Body of pancreas (tissue), 4 donors: Measurements from ENCODE around the gene TRMT1.

ENCODE experiments used
- POLR2A ChIP-seq, 3 donors: fragments of 450-650 bp; IDR thresholded peaks; one replicate each; pipeline ENCODE4 v1.6.1; 2016; ENCODE audit warnings: antibody characterized with exemption in 3 of 3, mild to moderate bottlenecking in 2 of 3
- TF ChIP-seq, protein P1 (sequence below), 7 experiments: fragments of 450-650 bp in 4 of 7; fragments of 200-600 bp in 3 of 7; sonication (generic) in 3 of 7; IDR thresholded peaks; one replicate each; pipeline ENCODE4 v1.5.1; 2016 to 2019; ENCODE audit warnings: antibody characterized with exemption in 7 of 7

DNA sequence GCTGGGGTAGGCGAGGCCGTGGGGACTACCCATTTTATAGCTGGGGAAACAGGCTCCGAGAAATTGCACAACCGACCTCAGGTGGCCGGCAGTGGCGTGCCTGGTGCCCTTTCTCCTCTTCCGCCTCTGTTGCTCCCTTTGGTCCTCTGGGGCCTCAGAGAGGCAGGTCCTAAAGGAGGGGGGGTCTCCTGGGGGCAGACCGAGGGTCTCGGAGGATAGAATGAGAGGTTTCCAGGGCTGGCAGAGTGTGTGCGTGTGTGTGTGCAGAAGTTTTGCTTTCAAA, 22.3 kb upstream of the TRMT1 start:
- TF ChIP-seq, protein P1, sequence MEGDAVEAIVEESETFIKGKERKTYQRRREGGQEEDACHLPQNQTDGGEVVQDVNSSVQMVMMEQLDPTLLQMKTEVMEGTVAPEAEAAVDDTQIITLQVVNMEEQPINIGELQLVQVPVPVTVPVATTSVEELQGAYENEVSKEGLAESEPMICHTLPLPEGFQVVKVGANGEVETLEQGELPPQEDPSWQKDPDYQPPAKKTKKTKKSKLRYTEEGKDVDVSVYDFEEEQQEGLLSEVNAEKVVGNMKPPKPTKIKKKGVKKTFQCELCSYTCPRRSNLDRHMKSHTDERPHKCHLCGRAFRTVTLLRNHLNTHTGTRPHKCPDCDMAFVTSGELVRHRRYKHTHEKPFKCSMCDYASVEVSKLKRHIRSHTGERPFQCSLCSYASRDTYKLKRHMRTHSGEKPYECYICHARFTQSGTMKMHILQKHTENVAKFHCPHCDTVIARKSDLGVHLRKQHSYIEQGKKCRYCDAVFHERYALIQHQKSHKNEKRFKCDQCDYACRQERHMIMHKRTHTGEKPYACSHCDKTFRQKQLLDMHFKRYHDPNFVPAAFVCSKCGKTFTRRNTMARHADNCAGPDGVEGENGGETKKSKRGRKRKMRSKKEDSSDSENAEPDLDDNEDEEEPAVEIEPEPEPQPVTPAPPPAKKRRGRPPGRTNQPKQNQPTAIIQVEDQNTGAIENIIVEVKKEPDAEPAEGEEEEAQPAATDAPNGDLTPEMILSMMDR (IDR thresholded peaks at IDR 0.05), result no peak
- no peak for TF ChIP-seq POLR2A (IDR thresholded peaks at IDR 0.05)
